ENCODE data around the gene ISYNA1. TPM values are rescaled to one million over a fixed set of nuclear protein-coding genes. Genes with fewer than 3 reads are reported as not detected.

Gene ISYNA1
- total and polyA plus RNA-seq, 5 donors, result 36.9 to 55.4 (median 48.5) TPM

- ATAC-seq (no peak), DNase-seq (peak in 1 of 3 donors; percentile 45)
- WGBS, result 86% methylated on average over 4 of the region's 4 CpGs
- no peaks in the 10 kb centered on the region for H3K27me3 ChIP-seq (ENCODE audit: control insufficient read depth, insufficient read depth)
- H3K4me1 ChIP-seq (ENCODE audit: control insufficient read depth, insufficient read depth, low read length), result peaks cover 11% of the 10 kb centered on the region
- no peak overlapping the region for H3K4me3 ChIP-seq (ENCODE audit: low read length)
- intact Hi-C loops (cut with DNase I), result loop anchor here in 1 of 4 donors (10.0 kb wide), 2 partner anchors 119 to 389 kb away; partner anchors contain the start of gene UBA52
- no peak overlapping the region for H3K27ac ChIP-seq (ENCODE audit: low read length)
- H3K9me3 ChIP-seq (ENCODE audit: control insufficient read depth, low read length), result no peaks in the 10 kb centered on the region
These were observed 18.3 kb upstream of the ISYNA1 start for GRCh38 chr19:18456279-18456678.

GRCh38 chr19:18453269-18454024, 15.5 kb upstream of the ISYNA1 start:
- no peaks in the 10 kb centered on the region for H3K9me3 ChIP-seq (ENCODE audit: control insufficient read depth, low read length)
- H3K4me1 ChIP-seq (ENCODE audit: control insufficient read depth, insufficient read depth, low read length), result no peaks in the 10 kb centered on the region
- WGBS, result 81% methylated on average over 10 of the region's 10 CpGs
- no peak overlapping the region for H3K27ac ChIP-seq (ENCODE audit: low read length)
- DNase-seq, result no peak
- ATAC-seq, result no peak
- H3K27me3 ChIP-seq (ENCODE audit: control insufficient read depth, insufficient read depth), result no peaks in the 10 kb centered on the region
- intact Hi-C loops (cut with DNase I), result loop anchor here in 1 of 4 donors (10.0 kb wide), 2 partner anchors 121 to 391 kb away; partner anchors contain the start of gene UBA52
- H3K4me3 ChIP-seq (ENCODE audit: low read length), result no peak overlapping the region

GRCh38 chr19:18452386-18452785, 14.5 kb upstream of the ISYNA1 start:
- no peak for ATAC-seq
- WGBS, result 83% methylated on average over 3 of the region's 3 CpGs
- intact Hi-C loops (cut with DNase I), result loop anchor here in 1 of 4 donors (10.0 kb wide), 2 partner anchors 122 to 392 kb away; partner anchors contain the start of gene UBA52

GRCh38 chr19:18450931-18451836, 13.3 kb upstream of the ISYNA1 start:
- Histone ChIP-seq H3K27ac (ENCODE audit: low read length) (no peak overlapping the region), H3K27me3 (ENCODE audit: control insufficient read depth, insufficient read depth) (no peaks in the 10 kb centered on the region), H3K4me3 (ENCODE audit: low read length) (no peak overlapping the region), H3K9me3 (ENCODE audit: control insufficient read depth, low read length) (no peaks in the 10 kb centered on the region), H3K4me1 (ENCODE audit: control insufficient read depth, insufficient read depth, low read length) (no peaks in the 10 kb centered on the region)
- DNase-seq (peak; percentile 84 to 95 (median 95)), ATAC-seq (peak; percentile 83 to 84)
- WGBS, result 47% methylated on average over 26 of the region's 26 CpGs
- intact Hi-C loops (cut with DNase I), result loop anchor here in 1 of 4 donors (10.0 kb wide), 2 partner anchors 124 to 394 kb away; partner anchors contain the start of gene UBA52

More at GRCh38 chr19:18452386-18452785, 14.5 kb upstream of the ISYNA1 start:
- no peak overlapping the region for H3K4me3 ChIP-seq (ENCODE audit: low read length)
- H3K27ac ChIP-seq (ENCODE audit: low read length), result no peak overlapping the region
- no peak for DNase-seq
- H3K4me1 ChIP-seq (ENCODE audit: control insufficient read depth, insufficient read depth, low read length), result no peaks in the 10 kb centered on the region
- H3K27me3 ChIP-seq (ENCODE audit: control insufficient read depth, insufficient read depth), result no peaks in the 10 kb centered on the region
- no peaks in the 10 kb centered on the region for H3K9me3 ChIP-seq (ENCODE audit: control insufficient read depth, low read length)

- peak; percentile 5 to 12 for ATAC-seq
- H3K27ac ChIP-seq (ENCODE audit: low read length), result no peak overlapping the region
- intact Hi-C loops (cut with DNase I), result loop anchor here in 1 of 4 donors (10.0 kb wide), 2 partner anchors 125 to 395 kb away; partner anchors contain the start of gene UBA52
- H3K9me3 ChIP-seq (ENCODE audit: control insufficient read depth, low read length), result no peaks in the 10 kb centered on the region
- H3K4me1 ChIP-seq (ENCODE audit: control insufficient read depth, insufficient read depth, low read length), result no peaks in the 10 kb centered on the region
- H3K27me3 ChIP-seq (ENCODE audit: control insufficient read depth, insufficient read depth), result no peaks in the 10 kb centered on the region
- DNase-seq, result peak in 2 of 3 donors; percentile 61 to 71
- WGBS, result 75% methylated on average over 33 of the region's 33 CpGs
- H3K4me3 ChIP-seq (ENCODE audit: low read length), result no peak overlapping the region
These were observed 12.3 kb upstream of the ISYNA1 start for GRCh38 chr19:18450021-18450930.

GRCh38 chr19:18449552-18449951, 11.6 kb upstream of the ISYNA1 start:
- H3K4me1 ChIP-seq (ENCODE audit: control insufficient read depth, insufficient read depth, low read length), result no peaks in the 10 kb centered on the region
- ATAC-seq (no peak), DNase-seq (peak in 1 of 3 donors; percentile 58)
- H3K9me3 ChIP-seq (ENCODE audit: control insufficient read depth, low read length), result no peaks in the 10 kb centered on the region
- WGBS, result 93% methylated on average over 14 of the region's 14 CpGs
- intact Hi-C loops (cut with DNase I), result loop anchor here in 2 of 4 donors (10.0 kb wide), 2 partner anchors 405 to 415 kb away; no protein-coding TSS in a partner anchor
- no peaks in the 10 kb centered on the region for H3K27me3 ChIP-seq (ENCODE audit: control insufficient read depth, insufficient read depth)
- no peak overlapping the region for H3K27ac ChIP-seq (ENCODE audit: low read length)
- H3K4me3 ChIP-seq (ENCODE audit: low read length), result no peak overlapping the region

GRCh38 chr19:18446811-18447359, 9.0 kb upstream of the ISYNA1 start:
- DNase-seq, result peak in 1 of 3 donors; percentile 46
- 86% methylated on average over 12 of the region's 12 CpGs for WGBS
- H3K27me3 ChIP-seq (ENCODE audit: control insufficient read depth, insufficient read depth), result no peaks in the 10 kb centered on the region
- no peaks in the 10 kb centered on the region for H3K9me3 ChIP-seq (ENCODE audit: control insufficient read depth, low read length)
- ATAC-seq, result no peak
- H3K4me3 ChIP-seq (ENCODE audit: low read length), result no peak overlapping the region
- intact Hi-C loops (cut with DNase I), result loop anchor here in 2 of 4 donors (10.0 kb wide), 2 partner anchors 408 to 418 kb away; no protein-coding TSS in a partner anchor
- H3K4me1 ChIP-seq (ENCODE audit: control insufficient read depth, insufficient read depth, low read length), result no peaks in the 10 kb centered on the region
- H3K27ac ChIP-seq (ENCODE audit: low read length), result no peak overlapping the region

- intact Hi-C loops (cut with DNase I), result loop anchor here in 2 of 4 donors (10.0 kb wide), 2 partner anchors 409 to 419 kb away; no protein-coding TSS in a partner anchor
- no peak for ATAC-seq
- H3K4me3 ChIP-seq (ENCODE audit: low read length), result no peak overlapping the region
- H3K27me3 ChIP-seq (ENCODE audit: control insufficient read depth, insufficient read depth), result no peaks in the 10 kb centered on the region
- H3K27ac ChIP-seq (ENCODE audit: low read length), result no peak overlapping the region
- no peak for DNase-seq
- no peaks in the 10 kb centered on the region for H3K9me3 ChIP-seq (ENCODE audit: control insufficient read depth, low read length)
- no peaks in the 10 kb centered on the region for H3K4me1 ChIP-seq (ENCODE audit: control insufficient read depth, insufficient read depth, low read length)
- 78% methylated on average over 34 of the region's 34 CpGs for WGBS
These were observed 8.3 kb upstream of the ISYNA1 start for GRCh38 chr19:18446145-18446810.

GRCh38 chr19:18445262-18445948, 7.5 kb upstream of the ISYNA1 start:
- no peak for DNase-seq
- no peaks in the 10 kb centered on the region for H3K9me3 ChIP-seq (ENCODE audit: control insufficient read depth, low read length)
- intact Hi-C loops (cut with DNase I), result loop anchor here in 2 of 4 donors (10.0 kb wide), 2 partner anchors 409 to 419 kb away; no protein-coding TSS in a partner anchor
- no peaks in the 10 kb centered on the region for H3K27me3 ChIP-seq (ENCODE audit: control insufficient read depth, insufficient read depth)
- ATAC-seq, result no peak
- no peak overlapping the region for H3K27ac ChIP-seq (ENCODE audit: low read length)
- WGBS, result 79% methylated on average over 15 of the region's 15 CpGs
- H3K4me3 ChIP-seq (ENCODE audit: low read length), result no peak overlapping the region
- no peaks in the 10 kb centered on the region for H3K4me1 ChIP-seq (ENCODE audit: control insufficient read depth, insufficient read depth, low read length)
